ENCODE data around the gene CLPTM1.

- no peak for TF ChIP-seq POLR2A (IDR thresholded peaks at IDR 0.05; ENCODE audit: low read depth, low read length)
- TF ChIP-seq CTCF (IDR thresholded peaks at IDR 0.05; ENCODE audit: extremely low read depth in 1 of 2, insufficient read depth in 1 of 2, low read depth in 1 of 2, low read length in 2 of 2): no peak
- no peak for TF ChIP-seq EZH2 (IDR thresholded peaks at IDR 0.05; ENCODE audit: borderline replicate concordance, low read depth, low read length, severe bottlenecking)
- TF ChIP-seq POLR2AphosphoS5 (IDR thresholded peaks at IDR 0.05; ENCODE audit: insufficient read depth, low read depth, low read length): no peak
- TF ChIP-seq MAX (IDR thresholded peaks at IDR 0.05; ENCODE audit: insufficient read depth, insufficient read length): no peak
- no peak for TF ChIP-seq MYC (IDR thresholded peaks at IDR 0.05; ENCODE audit: low read depth, low read length)
Measured at GRCh38 chr19:44968670-44969069, 13.5 kb downstream of the CLPTM1 start.

Measured in endothelial cell of umbilical vein (primary cell).